Endothelial cell of umbilical vein (primary cell): ENCODE results near the gene TMEM131. TPM values are rescaled to one million over a fixed set of nuclear protein-coding genes. Genes with fewer than 3 reads are reported as not detected.

ENCODE experiments used
- BruUV-seq: library from RNA; stranded (reverse); fragments of 400-500 nt; replicated peaks from 2 replicates; lab custom pipeline; 2021; lab: Mats Ljungman, UMichigan
- CTCF ChIA-PET: fragments of 300-600, 350-600 bp; sonication (Branson Sonifier 250); formaldehyde crosslinking; loops from one replicate; lab custom pipeline; 2021; ENCODE audit warnings: antibody characterized with exemption, inconsistent platforms; lab: Charles Lee
- POLR2A ChIA-PET: fragments of 300-600, 350-600 bp; sonication (Branson Sonifier 250); formaldehyde crosslinking; loops from one replicate; lab custom pipeline; 2021; ENCODE audit warnings: antibody characterized with exemption, inconsistent platforms; lab: Charles Lee
- DNase-seq: peaks from one replicate; pipeline ENCODE4 v3.0.0-alpha.2; 2011; ENCODE audit warnings: low read depth, low spot score
- FAIRE-seq: peaks from 2 replicates; lab custom pipeline; 2011; peaks lifted over from hg19 to GRCh38; lab: Jason Lieb, UNC
- H2AFZ ChIP-seq: 2 replicates; pipeline ENCODE4 v1.6.0; 2012; ENCODE audit warnings: low read depth, low read length, control low read depth, inconsistent platforms
- H3K27ac ChIP-seq: 2 replicates; pipeline ENCODE4 v1.5.1; 2011; ENCODE audit warnings: low read depth, mild to moderate bottlenecking, control low read depth, low read length, moderate library complexity; ENCODE audit not compliant: insufficient read depth
- H3K27me3 ChIP-seq, 2 experiments: 2 replicates each; pipeline versions ENCODE4 v1.6.0 to v1.6.1; 2011; ENCODE audit warnings: low read length in 2 of 2, mixed read lengths in 1 of 2; ENCODE audit not compliant: control insufficient read depth in 2 of 2, insufficient read depth in 2 of 2
- H3K36me3 ChIP-seq, 2 experiments: 2 replicates in 1 of 2; 3 replicates in 1 of 2; pipeline ENCODE4 v1.5.1; 2011; ENCODE audit warnings: low read length in 2 of 2, mild to moderate bottlenecking in 1 of 2, moderate library complexity in 1 of 2; ENCODE audit not compliant: control insufficient read depth in 2 of 2, insufficient read depth in 2 of 2; ENCODE audit errors: extremely low read depth in 1 of 2
- H3K4me1 ChIP-seq: 3 replicates; pipeline ENCODE4 v1.5.1; 2011; ENCODE audit warnings: mild to moderate bottlenecking, low read length; ENCODE audit not compliant: control insufficient read depth, insufficient read depth; ENCODE audit errors: extremely low read depth
- H3K4me2 ChIP-seq: 2 replicates; pipeline ENCODE4 v1.6.1; 2011; ENCODE audit warnings: low read length, control low read depth, mixed read lengths; ENCODE audit not compliant: insufficient read depth
- H3K4me3 ChIP-seq, 3 experiments: fragments of 200-600 bp in 1 of 3; sonication (generic), shearing (Covaris generic) in 1 of 3; replicated peaks in 1 of 3; 2 replicates each; pipeline ENCODE4 v1.5.1; 2011 to 2016; ENCODE audit warnings: control low read depth in 3 of 3, low read length in 3 of 3, mild to moderate bottlenecking in 2 of 3, inconsistent platforms in 1 of 3, low read depth in 1 of 3, moderate library complexity in 1 of 3; ENCODE audit not compliant: insufficient read depth in 1 of 3
- H3K79me2 ChIP-seq: 2 replicates; pipeline ENCODE4 v1.6.0; 2012; ENCODE audit warnings: low read length, inconsistent platforms; ENCODE audit not compliant: control insufficient read depth, insufficient read depth
- H3K9ac ChIP-seq: replicated peaks from 2 replicates; pipeline ENCODE3; 2011; ENCODE audit warnings: low read length, control low read depth; ENCODE audit not compliant: insufficient read depth; ENCODE audit errors: extremely low read depth
- H3K9me1 ChIP-seq: replicated peaks from 3 replicates; pipeline ENCODE4 v1.6.0; 2011; ENCODE audit warnings: mild to moderate bottlenecking, low read length; ENCODE audit not compliant: control insufficient read depth, insufficient read depth; ENCODE audit errors: extremely low read depth
- H3K9me3 ChIP-seq: replicated peaks from 2 replicates; pipeline ENCODE4 v1.5.1; 2012; ENCODE audit warnings: low read length, inconsistent platforms; ENCODE audit not compliant: control insufficient read depth, insufficient read depth
- H4K20me1 ChIP-seq: replicated peaks from 2 replicates; pipeline ENCODE3; 2011; ENCODE audit warnings: mild to moderate bottlenecking, low read length; ENCODE audit not compliant: control insufficient read depth, insufficient read depth; ENCODE audit errors: extremely low read depth
- EZH2 ChIP-seq: IDR thresholded peaks from 2 replicates; pipeline ENCODE4 v1.6.1; 2012; ENCODE audit warnings: borderline replicate concordance, low read depth, mild to moderate bottlenecking, moderate library complexity, low read length, inconsistent platforms; ENCODE audit not compliant: severe bottlenecking
- FOS ChIP-seq: IDR thresholded peaks from 2 replicates; pipeline ENCODE4 v1.6.1; 2011; ENCODE audit warnings: mild to moderate bottlenecking, low read length, moderate library complexity, borderline replicate concordance; ENCODE audit not compliant: insufficient read depth
- GATA2 ChIP-seq: IDR thresholded peaks from 2 replicates; pipeline ENCODE4 v1.7.0; 2011; ENCODE audit warnings: low read depth, mild to moderate bottlenecking, moderate library complexity, mixed read lengths, low read length; ENCODE audit not compliant: insufficient read length, insufficient read depth
- JUN ChIP-seq: IDR thresholded peaks from 2 replicates; pipeline ENCODE4 v1.6.1; 2011; ENCODE audit warnings: borderline replicate concordance, low read depth; ENCODE audit not compliant: insufficient read length, insufficient read depth
- MYC ChIP-seq: IDR thresholded peaks from one replicate; pipeline ENCODE4 v1.6.1; 2011; ENCODE audit warnings: mild to moderate bottlenecking, low read depth, low read length
- POLR2A ChIP-seq: IDR thresholded peaks from 2 replicates; pipeline ENCODE4 v1.6.1; 2012; ENCODE audit warnings: low read depth, mild to moderate bottlenecking, control low read depth, low read length
- POLR2AphosphoS5 ChIP-seq: IDR thresholded peaks from 2 replicates; pipeline ENCODE4 v1.6.1; 2012; ENCODE audit warnings: low read depth, mild to moderate bottlenecking, control low read depth, low read length, moderate library complexity; ENCODE audit not compliant: insufficient read depth
- dilution Hi-C: fragments of 300-500 bp; cut with MboI; formaldehyde crosslinking; loops from one replicate; pipeline ENCODE4 v1.15.0; 2019; ENCODE audit warnings: low sequenced_read_pairs; ENCODE audit not compliant: extremely low pct_ligation_motif_present
- intact Hi-C: fragments of 100-400 bp; cut with micrococcal nuclease; formaldehyde crosslinking; loops from one replicate; pipeline ENCODE4 v1.10.0; 2022
- polyA plus RNA-seq, 4 experiments: library from polyadenylated mRNA; depleted of rRNA in 3 of 4; stranded (reverse) in 3 of 4; unstranded in 1 of 4; fragments of >200 nt; gene quantifications; 2 replicates each; pipeline versions ENCODE4 v1.2.1 to v1.2.3, GENCODE V29; 2011 to 2012; ENCODE audit warnings: missing spikeins in 1 of 4
- total RNA-seq: library from RNA; stranded (reverse); gene quantifications from 2 replicates; pipeline ENCODE4 v1.2.3, GENCODE V29; 2021
- TF ChIP-seq, protein P1 (sequence below), 2 donors: IDR thresholded peaks; 1 replicate in 1 of 2; 2 replicates in 1 of 2; pipeline ENCODE4 v1.5.1; 2011; ENCODE audit warnings: low read length in 2 of 2, mild to moderate bottlenecking in 2 of 2, moderate library complexity in 2 of 2, control low read depth in 1 of 2, inconsistent platforms in 1 of 2, low read depth in 1 of 2; ENCODE audit not compliant: insufficient read depth in 1 of 2; ENCODE audit errors: extremely low read depth in 1 of 2
- TF ChIP-seq, protein P2 (sequence below): IDR thresholded peaks from 2 replicates; pipeline ENCODE4 v1.6.1; 2011; ENCODE audit not compliant: insufficient read depth, insufficient read length

The TMEM131 gene
- total and polyA plus RNA-seq, 2 donors (not counting 3 experiments of a cell fraction or from before 2014, with no cell fraction given): 12.2 to 28.6 TPM

GRCh38 chr2:97796465-97797126, 199.2 kb downstream of the TMEM131 start:
- no TSS peak for BruUV-seq
- Histone ChIP-seq H3K9me3 (no peaks in the 10 kb centered on the region), H3K9me1 (no peaks in the 10 kb centered on the region), H4K20me1 (no peaks in the 10 kb centered on the region), H3K27ac (no peak overlapping the region), H3K4me2 (no peak overlapping the region), H3K9ac (no peak overlapping the region), H3K27me3 (no peaks in the 10 kb centered on the region), H3K4me3 (no peak overlapping the region), H3K36me3 (peaks cover 0 to 4% of the 10 kb centered on the region in 2 experiments), H3K79me2 (no peaks in the 10 kb centered on the region), H2AFZ (no peak overlapping the region), H3K4me1 (no peaks in the 10 kb centered on the region)
- FAIRE-seq (no peak), DNase-seq (no peak)
- intact Hi-C loops (no loop called here), dilution Hi-C loops (no loop called here)
- TF ChIP-seq, protein P1, sequence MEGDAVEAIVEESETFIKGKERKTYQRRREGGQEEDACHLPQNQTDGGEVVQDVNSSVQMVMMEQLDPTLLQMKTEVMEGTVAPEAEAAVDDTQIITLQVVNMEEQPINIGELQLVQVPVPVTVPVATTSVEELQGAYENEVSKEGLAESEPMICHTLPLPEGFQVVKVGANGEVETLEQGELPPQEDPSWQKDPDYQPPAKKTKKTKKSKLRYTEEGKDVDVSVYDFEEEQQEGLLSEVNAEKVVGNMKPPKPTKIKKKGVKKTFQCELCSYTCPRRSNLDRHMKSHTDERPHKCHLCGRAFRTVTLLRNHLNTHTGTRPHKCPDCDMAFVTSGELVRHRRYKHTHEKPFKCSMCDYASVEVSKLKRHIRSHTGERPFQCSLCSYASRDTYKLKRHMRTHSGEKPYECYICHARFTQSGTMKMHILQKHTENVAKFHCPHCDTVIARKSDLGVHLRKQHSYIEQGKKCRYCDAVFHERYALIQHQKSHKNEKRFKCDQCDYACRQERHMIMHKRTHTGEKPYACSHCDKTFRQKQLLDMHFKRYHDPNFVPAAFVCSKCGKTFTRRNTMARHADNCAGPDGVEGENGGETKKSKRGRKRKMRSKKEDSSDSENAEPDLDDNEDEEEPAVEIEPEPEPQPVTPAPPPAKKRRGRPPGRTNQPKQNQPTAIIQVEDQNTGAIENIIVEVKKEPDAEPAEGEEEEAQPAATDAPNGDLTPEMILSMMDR (IDR thresholded peaks at IDR 0.05; ENCODE audit: extremely low read depth in 1 of 2, insufficient read depth in 1 of 2, low read depth in 1 of 2, low read length in 2 of 2): no peak
- TF ChIP-seq MYC (no peak), EZH2 (no peak), JUN (no peak), GATA2 (no peak), FOS (no peak), POLR2A (no peak), POLR2AphosphoS5 (no peak)
- TF ChIP-seq, protein P2, sequence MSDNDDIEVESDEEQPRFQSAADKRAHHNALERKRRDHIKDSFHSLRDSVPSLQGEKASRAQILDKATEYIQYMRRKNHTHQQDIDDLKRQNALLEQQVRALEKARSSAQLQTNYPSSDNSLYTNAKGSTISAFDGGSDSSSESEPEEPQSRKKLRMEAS: no peak
- CTCF ChIA-PET: no interaction called here
- POLR2A ChIA-PET: no interaction called here
